ENCODE results near the gene GPC4. TPM values are rescaled to one million over a fixed set of nuclear protein-coding genes. Genes with fewer than 3 reads are reported as not detected.

GPC4 gene
- total and polyA plus RNA-seq, 2 experiments from 2014 or later: 124 to 183 TPM

DNA sequence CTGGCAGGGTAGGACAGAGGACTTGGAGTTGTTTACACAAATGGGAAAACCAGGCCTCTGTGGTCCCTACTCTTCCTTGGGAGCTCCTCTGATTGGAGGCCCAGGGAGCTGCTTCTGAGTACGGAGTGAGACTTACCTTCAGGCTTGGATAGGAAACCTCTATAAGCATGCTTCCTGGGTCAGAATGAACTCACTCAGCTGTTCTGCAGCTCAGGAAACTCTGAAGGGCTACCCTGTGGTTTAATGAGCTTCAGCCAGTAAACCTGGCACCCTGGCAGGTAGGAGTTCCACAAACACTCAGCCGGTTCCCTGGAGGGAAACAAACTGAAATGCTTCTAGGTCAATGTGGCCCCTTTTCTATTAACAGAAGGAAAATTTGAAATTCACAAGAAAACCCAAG lies 146.1 kb downstream of the GPC4 start:
- H3K9me2 ChIP-seq (ENCODE audit: insufficient read depth): no peaks in the 10 kb centered on the region
- no peaks in the 10 kb centered on the region for H3K79me2 ChIP-seq (replicated peaks; ENCODE audit: insufficient read depth)
- H3K36me3 Mint-ChIP-seq (ENCODE audit: low read depth): no peaks in the 10 kb centered on the region
- no peaks in the 10 kb centered on the region for H3K27me3 ChIP-seq (ENCODE audit: insufficient read depth)
- no peak overlapping the region for H3K4me3 ChIP-seq
- 0 out of 2 replicates have a peak, but pooled peaks cover 2% of the 10 kb centered on the region for H3F3A ChIP-seq (replicated peaks; ENCODE audit: low read depth)
- no peak overlapping the region for H3K27ac ChIP-seq (ENCODE audit: low read depth)
- H3K27me3 Mint-ChIP-seq (ENCODE audit: insufficient read depth, low read depth, poor library complexity): peaks cover 3% of the 10 kb centered on the region
- ATAC-seq: no peak
- no peak overlapping the region for H3K27ac Mint-ChIP-seq
- DNase-seq (ENCODE audit: low spot score): no peak
- peaks cover 8% of the 10 kb centered on the region for H3K4me1 ChIP-seq (ENCODE audit: insufficient read depth)
- H3K4me1 Mint-ChIP-seq: peaks cover 20% of the 10 kb centered on the region
- no peak overlapping the region for H3K4me2 ChIP-seq
- no peak overlapping the region for H3K4me3 Mint-ChIP-seq
- no peaks in the 10 kb centered on the region for H3K9me3 Mint-ChIP-seq
- H4K20me1 ChIP-seq (replicated peaks; ENCODE audit: insufficient read depth): no peaks in the 10 kb centered on the region
- TF ChIP-seq JUNB (IDR thresholded peaks at IDR 0.05; ENCODE audit: unreplicated experiment) (no peak), CREB1 (CRISPR knock-in tag; IDR thresholded peaks at IDR 0.05; ENCODE audit: low read depth) (no peak), EZH2 (IDR thresholded peaks at IDR 0.05; ENCODE audit: low read depth, unreplicated experiment) (no peak), POLR2AphosphoS5 (IDR thresholded peaks at IDR 0.05; ENCODE audit: low read depth) (no peak), STAT1 (IDR thresholded peaks at IDR 0.05; ENCODE audit: unreplicated experiment) (no peak), ZNF114 (CRISPR knock-in tag; IDR thresholded peaks at IDR 0.05) (no peak), EZH2phosphoT487 (IDR thresholded peaks at IDR 0.05; ENCODE audit: unreplicated experiment) (no peak), ZNF331 (CRISPR knock-in tag; IDR thresholded peaks at IDR 0.05; ENCODE audit: low read depth) (no peak), NANOG (IDR thresholded peaks at IDR 0.05; ENCODE audit: borderline replicate concordance) (no peak)
- TF ChIP-seq, protein P1, sequence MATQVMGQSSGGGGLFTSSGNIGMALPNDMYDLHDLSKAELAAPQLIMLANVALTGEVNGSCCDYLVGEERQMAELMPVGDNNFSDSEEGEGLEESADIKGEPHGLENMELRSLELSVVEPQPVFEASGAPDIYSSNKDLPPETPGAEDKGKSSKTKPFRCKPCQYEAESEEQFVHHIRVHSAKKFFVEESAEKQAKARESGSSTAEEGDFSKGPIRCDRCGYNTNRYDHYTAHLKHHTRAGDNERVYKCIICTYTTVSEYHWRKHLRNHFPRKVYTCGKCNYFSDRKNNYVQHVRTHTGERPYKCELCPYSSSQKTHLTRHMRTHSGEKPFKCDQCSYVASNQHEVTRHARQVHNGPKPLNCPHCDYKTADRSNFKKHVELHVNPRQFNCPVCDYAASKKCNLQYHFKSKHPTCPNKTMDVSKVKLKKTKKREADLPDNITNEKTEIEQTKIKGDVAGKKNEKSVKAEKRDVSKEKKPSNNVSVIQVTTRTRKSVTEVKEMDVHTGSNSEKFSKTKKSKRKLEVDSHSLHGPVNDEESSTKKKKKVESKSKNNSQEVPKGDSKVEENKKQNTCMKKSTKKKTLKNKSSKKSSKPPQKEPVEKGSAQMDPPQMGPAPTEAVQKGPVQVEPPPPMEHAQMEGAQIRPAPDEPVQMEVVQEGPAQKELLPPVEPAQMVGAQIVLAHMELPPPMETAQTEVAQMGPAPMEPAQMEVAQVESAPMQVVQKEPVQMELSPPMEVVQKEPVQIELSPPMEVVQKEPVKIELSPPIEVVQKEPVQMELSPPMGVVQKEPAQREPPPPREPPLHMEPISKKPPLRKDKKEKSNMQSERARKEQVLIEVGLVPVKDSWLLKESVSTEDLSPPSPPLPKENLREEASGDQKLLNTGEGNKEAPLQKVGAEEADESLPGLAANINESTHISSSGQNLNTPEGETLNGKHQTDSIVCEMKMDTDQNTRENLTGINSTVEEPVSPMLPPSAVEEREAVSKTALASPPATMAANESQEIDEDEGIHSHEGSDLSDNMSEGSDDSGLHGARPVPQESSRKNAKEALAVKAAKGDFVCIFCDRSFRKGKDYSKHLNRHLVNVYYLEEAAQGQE (IDR thresholded peaks at IDR 0.05; ENCODE audit: unreplicated experiment): no peak
- TF ChIP-seq, protein P2, sequence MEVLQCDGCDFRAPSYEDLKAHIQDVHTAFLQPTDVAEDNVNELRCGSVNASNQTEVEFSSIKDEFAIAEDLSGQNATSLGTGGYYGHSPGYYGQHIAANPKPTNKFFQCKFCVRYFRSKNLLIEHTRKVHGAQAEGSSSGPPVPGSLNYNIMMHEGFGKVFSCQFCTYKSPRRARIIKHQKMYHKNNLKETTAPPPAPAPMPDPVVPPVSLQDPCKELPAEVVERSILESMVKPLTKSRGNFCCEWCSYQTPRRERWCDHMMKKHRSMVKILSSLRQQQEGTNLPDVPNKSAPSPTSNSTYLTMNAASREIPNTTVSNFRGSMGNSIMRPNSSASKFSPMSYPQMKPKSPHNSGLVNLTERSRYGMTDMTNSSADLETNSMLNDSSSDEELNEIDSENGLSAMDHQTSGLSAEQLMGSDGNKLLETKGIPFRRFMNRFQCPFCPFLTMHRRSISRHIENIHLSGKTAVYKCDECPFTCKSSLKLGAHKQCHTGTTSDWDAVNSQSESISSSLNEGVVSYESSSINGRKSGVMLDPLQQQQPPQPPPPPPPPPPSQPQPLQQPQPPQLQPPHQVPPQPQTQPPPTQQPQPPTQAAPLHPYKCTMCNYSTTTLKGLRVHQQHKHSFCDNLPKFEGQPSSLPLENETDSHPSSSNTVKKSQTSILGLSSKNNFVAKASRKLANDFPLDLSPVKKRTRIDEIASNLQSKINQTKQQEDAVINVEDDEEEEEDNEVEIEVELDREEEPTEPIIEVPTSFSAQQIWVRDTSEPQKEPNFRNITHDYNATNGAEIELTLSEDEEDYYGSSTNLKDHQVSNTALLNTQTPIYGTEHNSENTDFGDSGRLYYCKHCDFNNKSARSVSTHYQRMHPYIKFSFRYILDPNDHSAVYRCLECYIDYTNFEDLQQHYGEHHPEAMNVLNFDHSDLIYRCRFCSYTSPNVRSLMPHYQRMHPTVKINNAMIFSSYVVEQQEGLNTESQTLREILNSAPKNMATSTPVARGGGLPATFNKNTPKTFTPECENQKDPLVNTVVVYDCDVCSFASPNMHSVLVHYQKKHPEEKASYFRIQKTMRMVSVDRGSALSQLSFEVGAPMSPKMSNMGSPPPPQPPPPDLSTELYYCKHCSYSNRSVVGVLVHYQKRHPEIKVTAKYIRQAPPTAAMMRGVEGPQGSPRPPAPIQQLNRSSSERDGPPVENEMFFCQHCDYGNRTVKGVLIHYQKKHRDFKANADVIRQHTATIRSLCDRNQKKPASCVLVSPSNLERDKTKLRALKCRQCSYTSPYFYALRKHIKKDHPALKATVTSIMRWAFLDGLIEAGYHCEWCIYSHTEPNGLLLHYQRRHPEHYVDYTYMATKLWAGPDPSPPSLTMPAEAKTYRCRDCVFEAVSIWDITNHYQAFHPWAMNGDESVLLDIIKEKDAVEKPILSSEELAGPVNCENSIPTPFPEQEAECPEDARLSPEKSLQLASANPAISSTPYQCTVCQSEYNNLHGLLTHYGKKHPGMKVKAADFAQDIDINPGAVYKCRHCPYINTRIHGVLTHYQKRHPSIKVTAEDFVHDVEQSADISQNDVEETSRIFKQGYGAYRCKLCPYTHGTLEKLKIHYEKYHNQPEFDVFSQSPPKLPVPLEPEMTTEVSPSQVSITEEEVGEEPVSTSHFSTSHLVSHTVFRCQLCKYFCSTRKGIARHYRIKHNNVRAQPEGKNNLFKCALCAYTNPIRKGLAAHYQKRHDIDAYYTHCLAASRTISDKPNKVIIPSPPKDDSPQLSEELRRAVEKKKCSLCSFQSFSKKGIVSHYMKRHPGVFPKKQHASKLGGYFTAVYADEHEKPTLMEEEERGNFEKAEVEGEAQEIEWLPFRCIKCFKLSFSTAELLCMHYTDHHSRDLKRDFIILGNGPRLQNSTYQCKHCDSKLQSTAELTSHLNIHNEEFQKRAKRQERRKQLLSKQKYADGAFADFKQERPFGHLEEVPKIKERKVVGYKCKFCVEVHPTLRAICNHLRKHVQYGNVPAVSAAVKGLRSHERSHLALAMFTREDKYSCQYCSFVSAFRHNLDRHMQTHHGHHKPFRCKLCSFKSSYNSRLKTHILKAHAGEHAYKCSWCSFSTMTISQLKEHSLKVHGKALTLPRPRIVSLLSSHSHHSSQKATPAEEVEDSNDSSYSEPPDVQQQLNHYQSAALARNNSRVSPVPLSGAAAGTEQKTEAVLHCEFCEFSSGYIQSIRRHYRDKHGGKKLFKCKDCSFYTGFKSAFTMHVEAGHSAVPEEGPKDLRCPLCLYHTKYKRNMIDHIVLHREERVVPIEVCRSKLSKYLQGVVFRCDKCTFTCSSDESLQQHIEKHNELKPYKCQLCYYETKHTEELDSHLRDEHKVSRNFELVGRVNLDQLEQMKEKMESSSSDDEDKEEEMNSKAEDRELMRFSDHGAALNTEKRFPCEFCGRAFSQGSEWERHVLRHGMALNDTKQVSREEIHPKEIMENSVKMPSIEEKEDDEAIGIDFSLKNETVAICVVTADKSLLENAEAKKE (CRISPR knock-in tag; IDR thresholded peaks at IDR 0.05): no peak
- TF ChIP-seq, protein P3, sequence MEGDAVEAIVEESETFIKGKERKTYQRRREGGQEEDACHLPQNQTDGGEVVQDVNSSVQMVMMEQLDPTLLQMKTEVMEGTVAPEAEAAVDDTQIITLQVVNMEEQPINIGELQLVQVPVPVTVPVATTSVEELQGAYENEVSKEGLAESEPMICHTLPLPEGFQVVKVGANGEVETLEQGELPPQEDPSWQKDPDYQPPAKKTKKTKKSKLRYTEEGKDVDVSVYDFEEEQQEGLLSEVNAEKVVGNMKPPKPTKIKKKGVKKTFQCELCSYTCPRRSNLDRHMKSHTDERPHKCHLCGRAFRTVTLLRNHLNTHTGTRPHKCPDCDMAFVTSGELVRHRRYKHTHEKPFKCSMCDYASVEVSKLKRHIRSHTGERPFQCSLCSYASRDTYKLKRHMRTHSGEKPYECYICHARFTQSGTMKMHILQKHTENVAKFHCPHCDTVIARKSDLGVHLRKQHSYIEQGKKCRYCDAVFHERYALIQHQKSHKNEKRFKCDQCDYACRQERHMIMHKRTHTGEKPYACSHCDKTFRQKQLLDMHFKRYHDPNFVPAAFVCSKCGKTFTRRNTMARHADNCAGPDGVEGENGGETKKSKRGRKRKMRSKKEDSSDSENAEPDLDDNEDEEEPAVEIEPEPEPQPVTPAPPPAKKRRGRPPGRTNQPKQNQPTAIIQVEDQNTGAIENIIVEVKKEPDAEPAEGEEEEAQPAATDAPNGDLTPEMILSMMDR (conservative IDR thresholded peaks at IDR 0.05; ENCODE audit: low read depth in 2 of 2): no peak
- TF ChIP-seq, protein P4, sequence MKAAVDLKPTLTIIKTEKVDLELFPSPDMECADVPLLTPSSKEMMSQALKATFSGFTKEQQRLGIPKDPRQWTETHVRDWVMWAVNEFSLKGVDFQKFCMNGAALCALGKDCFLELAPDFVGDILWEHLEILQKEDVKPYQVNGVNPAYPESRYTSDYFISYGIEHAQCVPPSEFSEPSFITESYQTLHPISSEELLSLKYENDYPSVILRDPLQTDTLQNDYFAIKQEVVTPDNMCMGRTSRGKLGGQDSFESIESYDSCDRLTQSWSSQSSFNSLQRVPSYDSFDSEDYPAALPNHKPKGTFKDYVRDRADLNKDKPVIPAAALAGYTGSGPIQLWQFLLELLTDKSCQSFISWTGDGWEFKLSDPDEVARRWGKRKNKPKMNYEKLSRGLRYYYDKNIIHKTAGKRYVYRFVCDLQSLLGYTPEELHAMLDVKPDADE (IDR thresholded peaks at IDR 0.05): no peak
- no peak overlapping the region for H2AFZ ChIP-seq
- H3K36me3 ChIP-seq (ENCODE audit: insufficient read depth): no peaks in the 10 kb centered on the region

Data from GM23338 (cell line).